NCI-H128 (cell line): ENCODE data around the gene ATAD2B.

ENCODE experiments used
- DNase-seq: peaks from one replicate; lab custom pipeline; 2025; ENCODE audit not compliant: unreplicated experiment; lab: John Stamatoyannopoulos, UW

The ATAD2B gene

GRCh38 chr2:23705771-23706612, 220.9 kb downstream of the ATAD2B start:
- DNase-seq, result no peak

- DNase-seq, result no peak
Measured at GRCh38 chr2:23703583-23704385, 223.1 kb downstream of the ATAD2B start.

GRCh38 chr2:23703037-23703582, 223.8 kb downstream of the ATAD2B start:
- DNase-seq, result no peak

- no peak for DNase-seq
Measured at GRCh38 chr2:23700627-23701026, 226.3 kb downstream of the ATAD2B start.

- DNase-seq, result no peak
Measured at GRCh38 chr2:23699580-23699925, 227.4 kb downstream of the ATAD2B start.

DNA sequence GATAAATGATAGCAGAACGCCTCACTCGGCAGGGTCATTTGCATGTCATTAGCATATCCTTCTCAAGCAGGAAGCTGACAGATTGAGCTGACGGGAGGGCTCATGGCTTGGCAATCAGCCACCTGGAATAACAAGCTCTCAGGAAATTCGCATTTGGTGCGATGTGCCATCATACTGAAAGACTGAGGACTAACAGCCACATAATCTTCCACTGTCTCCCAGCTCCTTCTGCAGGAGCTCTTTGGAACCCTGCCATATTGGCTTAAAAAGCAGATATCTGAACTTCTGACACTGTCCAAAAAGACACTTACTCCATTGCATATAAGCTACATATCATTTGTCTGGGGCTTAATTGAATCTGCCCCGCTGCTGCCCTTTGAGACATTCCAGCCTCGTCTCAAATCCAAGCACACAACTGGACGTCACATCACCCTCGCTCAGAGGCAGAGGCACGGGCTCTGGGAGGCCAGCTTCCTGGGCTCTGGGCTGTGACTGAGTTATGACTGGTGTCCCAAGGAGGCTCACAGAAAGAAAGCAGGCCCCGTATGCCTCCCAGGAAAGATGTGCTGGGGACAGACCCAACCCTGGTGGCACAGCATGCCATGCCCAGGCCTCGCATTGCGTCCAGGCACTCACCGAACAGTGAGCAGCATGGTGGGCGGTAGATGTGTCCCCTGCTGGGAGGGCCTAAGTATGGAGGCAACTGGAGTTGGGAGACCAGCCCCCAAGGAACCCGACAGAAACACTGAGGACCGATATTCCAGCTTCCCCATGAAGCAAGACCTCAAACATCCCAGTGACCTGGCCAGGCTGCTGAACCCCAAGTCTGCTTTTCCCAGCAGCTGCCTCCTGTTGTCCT, 228.0 kb downstream of the ATAD2B start:
- DNase-seq, result no peak
